ENCODE results near the gene DNAL1. TPM values are rescaled to one million over a fixed set of nuclear protein-coding genes. Genes with fewer than 3 reads are reported as not detected.

DNAL1 gene
- total RNA-seq, 1 donor from 2014 or later, result 1.6 TPM

DNA sequence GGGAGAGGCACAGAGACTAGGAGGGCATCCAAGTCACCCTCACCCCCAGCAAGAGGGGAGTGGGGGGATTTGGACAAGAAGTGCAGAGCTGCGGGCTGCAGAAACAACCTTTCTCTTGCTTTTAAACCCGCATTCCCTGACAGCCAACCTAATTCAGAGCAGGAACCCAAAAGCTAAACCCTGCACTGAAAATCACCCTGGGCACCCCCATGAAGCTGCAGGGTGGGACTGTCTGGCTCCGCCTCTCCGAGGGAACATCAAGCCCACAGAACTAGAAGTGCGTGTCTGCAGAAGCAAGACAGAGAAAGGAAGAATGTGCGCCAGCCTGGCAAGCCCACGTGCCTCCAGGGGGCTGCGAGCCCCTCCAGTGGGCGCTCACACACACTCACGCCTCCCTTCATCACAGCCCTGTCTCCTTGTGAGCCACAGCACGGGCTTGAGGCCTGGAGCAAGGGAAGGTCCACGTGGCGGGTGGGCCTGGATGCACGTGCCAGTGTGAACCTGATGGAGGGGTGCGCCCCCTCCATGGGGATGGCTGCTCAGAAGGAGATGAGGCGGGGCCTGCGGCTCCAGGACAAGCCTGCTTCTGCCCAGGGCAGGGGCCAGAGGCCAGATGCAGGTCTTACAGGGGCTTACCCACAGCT, 97.2 kb downstream of the DNAL1 start:
- ATAC-seq (no peak), DNase-seq (ENCODE audit: low spot score) (peak; percentile 46)

DNA sequence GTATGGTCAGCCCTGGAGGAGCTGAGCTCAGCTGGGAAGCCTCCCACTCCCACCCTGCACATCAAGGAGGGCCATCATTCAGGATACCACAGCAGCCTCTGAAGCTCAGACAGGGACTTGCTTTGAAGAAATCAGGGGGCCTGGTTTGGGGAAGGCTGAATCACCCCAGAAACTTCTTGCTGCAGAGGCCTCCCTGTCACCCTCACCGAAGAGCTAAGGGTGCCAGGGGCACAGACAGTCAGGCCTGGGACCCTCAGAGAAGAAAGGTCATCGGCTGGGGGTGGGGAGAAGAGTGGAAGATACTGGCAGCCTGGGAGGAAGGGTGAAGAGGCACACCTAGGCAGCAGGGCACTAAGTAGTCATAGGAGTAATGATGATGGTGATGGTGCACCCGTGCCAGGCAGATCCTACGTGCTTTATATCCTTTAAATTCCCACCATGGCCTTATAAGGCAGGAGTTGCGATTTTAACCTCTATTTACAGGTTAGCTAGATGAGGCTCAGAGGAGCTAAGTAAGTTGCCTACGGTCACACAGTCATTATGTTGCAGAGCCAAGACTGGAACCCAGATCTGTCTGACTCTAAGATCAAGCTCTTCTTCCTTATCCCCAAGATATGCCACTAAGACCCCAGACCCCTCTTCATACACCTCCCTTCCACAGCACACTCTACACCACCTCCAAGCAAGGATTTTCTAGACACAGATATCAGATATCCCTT, 97.9 kb downstream of the DNAL1 start:
- ATAC-seq (no peak), DNase-seq (ENCODE audit: low spot score) (no peak)

DNA sequence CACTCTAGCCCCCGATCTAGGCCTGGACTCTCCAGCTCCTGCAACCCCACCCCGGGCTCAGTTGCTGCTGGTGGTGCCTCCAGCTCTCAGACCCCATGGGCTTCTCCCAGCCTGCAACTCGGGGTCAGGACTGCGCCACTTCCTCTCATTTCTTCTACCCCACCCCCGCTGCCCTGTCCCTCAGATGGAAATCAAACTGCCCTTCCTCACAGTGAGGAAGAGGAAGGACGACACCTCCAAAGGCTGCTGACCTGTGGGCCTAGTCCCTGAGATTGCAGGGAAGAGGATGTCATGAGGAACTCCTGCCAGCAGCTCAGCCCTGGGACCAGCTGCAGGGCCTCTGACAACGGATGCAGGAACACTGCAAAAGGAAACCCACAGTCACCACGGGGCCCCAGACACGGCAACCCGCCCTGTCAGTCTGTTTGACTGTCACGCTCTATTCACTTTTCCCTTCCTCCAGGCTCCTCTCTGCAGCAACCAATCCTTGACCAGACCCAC, 98.7 kb downstream of the DNAL1 start:
- no peak for ATAC-seq
- peak; percentile 49 for DNase-seq (ENCODE audit: low spot score)

DNA sequence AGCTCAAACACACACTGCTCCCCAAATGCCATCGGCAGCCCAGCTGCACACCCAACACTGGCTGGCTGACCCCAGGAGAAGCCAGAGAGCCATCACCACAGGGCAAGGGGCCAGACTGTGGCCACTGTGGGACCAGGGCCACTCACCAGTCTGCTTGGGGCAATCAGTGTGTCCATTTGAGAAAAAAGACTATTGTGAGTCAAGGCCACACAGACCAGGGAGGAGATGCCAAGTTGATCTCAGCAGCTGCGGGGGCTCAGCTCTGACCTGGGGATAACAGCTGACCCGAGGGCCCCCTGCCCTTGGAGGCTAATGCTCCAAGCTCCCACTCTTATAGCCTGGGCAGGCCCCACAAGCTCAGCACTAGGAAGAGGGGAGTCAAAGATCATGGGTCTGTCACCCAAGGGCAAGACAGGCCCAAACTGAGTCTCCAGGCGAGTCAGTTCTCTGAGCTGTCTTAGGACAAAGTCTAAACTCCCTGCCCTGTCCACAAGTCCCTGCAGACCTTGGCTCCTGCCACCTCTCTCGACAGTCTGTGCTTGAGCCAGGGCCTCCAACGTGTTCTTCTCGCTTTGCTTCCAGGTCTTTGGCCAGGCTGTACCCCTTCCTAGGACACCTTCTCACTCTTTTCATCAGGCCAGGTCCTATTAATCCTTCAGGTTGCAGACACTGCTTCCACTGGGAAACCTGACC, 99.5 kb downstream of the DNAL1 start:
- DNase-seq (ENCODE audit: low spot score) (no peak), ATAC-seq (no peak)

DNA sequence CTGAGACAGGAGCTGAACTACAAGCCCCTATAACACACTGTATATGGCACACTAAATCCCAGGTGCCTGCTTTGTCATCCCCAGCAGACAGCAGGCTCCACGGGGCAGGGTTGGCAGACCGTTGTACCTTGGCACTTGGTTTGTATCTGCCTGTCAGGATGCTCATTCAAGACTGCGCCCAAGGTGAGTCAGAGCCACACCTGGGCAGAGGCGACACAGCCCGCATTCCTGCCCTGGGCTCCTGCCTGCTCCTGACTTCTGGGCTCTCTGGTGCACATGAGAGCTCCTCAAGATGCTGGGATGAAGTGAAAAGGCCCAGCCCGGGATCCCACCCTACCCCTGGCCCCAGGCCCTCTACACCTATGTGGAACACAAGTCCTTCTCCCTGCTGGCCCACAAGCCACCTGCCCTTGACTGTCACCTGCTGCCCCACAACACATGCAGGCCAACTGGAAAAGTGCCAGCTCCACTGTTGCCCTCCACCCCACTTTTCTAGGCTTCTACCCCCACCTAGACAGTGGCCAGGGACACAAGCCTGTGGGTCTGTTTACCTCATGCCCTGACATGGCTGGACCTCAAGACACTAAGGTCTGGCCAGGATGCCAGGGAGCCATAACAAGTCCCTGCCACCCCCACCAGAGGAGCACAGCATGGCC, 100.2 kb downstream of the DNAL1 start:
- no peak for ATAC-seq
- no peak for DNase-seq (ENCODE audit: low spot score)

DNA sequence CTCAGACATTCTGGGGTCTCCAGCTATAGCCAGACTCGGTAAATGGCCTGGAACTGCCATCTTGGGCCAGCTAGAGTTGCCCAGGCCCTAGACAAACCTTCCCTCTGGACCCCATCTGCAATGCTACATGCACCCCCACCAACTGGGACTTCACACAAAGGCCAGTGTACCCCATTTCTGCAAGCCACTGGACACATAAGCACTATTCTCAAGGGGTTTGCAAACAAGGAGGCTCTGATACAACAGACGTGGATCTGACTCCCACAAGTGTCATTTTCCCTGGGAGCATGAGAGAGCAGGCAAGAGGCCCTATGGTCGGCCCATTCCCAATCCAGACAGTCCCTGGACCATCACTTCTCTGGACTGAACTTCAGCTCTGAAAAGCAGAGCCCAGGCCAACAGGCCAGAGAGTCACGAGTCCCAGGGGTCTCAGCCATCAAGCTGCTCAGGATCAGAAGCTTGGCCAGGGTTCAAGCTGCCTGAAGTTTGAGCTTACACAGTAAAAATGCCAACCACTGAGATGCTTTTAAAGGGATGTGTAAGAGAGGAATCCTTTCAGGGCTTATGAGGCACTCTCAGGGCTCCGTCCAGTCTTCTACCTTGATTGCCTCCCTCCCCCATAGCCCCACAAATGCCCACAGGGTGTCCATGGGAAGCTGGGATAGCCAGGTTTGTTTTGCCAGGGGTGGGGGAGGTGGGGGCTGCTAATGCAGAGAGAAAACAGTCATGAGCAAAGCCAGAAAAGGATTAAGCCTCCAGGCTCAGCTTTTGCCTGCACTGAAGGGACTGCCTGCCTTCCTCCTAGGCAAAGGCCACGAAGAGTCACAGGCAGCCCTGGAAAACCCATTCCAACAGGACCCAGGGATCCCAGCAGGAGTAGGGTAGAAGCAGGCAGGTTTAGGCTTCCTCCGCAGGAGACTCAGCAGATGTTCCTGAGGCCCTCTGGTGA, 101.1 kb downstream of the DNAL1 start:
- DNase-seq (ENCODE audit: low spot score), result no peak
- no peak for ATAC-seq

DNA sequence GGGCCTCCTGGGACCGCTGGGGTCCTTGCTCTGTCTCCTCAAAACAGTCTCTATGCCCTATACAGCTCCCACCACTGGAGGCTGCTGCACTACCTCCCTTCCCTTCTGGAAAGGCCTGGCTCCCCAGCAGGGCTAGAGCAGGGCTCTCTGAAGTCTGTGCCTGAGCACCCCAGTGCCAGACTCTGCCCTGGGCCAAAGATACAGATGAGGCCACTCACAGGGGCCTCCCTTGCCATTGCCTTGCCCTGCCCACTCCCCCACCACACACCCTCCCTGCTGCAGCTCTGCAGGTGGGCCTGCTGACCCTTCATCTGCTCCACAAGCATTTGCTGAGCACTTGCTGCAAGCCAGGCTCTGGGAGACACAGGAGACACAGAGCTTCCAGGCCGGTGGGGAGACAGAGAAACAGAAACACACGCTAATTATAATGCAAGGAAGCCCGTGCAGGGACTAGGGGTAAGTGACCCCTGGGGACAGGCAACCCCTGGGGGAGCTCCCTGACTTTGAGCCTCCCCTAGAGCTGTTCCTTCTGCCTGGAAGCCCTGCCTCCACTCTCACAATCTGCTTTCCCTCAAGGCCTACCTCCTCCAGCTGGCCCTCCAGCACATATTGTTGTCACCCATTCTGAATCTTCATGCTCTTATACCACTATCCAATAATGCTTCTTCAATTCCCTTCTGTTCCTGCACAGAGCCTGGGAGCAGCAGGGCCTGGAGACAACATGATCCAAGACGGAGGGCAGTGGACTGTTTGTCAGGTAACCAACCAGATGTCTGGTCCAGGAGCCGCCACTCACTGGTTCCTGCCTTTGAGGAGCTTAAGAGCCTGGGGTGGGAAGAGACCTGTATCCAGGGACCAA, 102.0 kb downstream of the DNAL1 start:
- DNase-seq (ENCODE audit: low spot score) (no peak), ATAC-seq (no peak)

DNA sequence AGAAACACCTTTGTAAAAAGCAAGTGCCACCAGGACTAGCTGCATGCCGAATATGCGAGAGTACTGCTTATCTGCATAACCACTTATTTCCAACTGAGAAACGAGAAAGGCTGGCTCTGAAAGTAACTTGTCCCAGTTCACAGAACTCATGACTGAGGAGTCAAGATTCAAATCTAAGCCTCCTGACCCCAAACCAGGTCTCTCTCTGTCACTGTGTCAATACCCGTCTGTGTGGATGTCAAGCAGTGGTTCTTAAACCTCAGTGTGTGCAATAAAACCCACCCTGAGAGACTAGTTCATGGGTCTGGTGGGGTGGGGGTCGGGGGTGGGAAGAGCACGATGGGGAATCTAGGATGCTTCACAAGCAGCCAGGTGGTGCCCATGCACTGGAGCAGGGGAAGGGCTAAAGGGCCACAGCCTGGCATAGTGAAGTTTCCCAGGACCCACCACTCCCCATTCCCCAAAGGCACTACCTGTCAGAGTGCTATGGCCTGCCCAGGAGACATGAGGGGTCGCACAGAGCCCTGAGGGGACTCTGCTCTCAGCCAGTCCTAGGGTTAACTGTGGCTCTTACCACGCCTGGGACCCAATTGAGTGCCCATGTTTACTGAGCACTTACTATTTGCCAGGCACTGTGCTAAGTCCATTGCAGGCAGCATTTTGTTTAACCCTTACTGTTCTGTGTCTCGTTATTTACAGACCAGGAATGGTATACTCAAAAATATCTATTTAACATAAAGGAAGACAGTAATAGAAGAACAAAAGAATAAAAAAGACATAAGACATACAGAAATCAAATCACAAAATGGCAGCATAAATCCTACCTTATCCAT, 102.8 kb downstream of the DNAL1 start:
- DNase-seq (ENCODE audit: low spot score) (no peak), ATAC-seq (no peak)

DNA sequence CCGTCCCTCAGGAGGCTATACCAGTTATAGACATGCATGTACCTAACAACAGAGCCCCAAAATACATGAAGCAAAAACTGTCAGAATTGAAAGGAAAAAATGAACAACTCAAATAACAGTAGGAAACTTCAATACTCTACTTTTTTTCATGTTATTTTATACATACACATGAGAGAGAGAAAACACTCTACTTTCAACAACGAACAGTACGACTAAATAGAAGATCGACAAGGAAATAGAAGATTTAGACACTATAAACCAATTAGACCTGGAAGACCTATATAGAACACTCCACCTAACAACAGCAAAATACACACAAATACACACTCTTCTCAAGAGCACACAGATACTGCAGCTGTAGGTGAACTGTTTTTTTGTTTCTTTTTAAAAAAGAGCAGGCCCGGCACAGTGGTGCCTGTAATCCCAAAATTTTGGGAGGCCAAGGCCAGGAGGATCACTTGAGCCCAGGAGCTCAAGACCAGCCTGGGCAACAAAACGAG, 104.1 kb downstream of the DNAL1 start:
- no peak for ATAC-seq
- DNase-seq (ENCODE audit: low spot score), result no peak

DNA sequence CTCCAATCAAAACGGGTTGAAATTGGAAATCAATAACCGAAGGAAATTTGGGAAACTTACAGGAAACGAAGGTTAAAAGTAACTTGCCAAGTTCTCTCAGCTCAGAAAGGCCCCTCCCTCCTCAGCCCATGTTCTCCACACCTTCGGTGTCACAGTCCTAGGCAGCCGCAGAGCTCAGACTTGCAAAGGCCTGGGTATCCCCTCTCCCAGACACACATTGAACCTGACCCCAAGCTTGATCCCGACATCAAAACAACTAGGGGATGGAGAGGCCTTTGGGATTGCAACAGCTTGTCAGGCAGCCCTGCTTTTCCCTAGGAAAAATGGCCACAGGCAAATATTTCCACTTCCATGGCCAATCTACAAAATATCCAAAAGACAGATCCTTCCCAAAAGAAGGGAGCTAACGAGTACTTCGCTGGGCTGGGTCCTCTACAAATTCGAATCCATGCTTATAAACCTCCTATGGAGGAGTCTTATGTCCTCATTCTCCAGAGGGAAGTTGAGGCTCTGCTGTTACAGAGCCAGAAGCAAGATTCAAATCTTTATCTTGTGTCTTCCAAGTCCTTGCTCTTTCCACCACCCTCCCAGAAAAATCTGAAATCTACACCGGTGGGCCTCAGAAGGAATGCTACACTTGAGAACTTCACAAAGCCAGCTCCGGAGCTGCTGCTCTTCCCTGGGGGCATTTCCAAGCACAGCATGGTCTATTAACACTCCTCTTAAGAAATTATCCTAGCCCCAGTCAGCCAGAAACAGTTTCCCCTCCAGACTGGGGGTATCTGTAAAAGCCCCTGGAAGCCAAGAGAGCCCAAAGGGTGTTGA, 105.1 kb downstream of the DNAL1 start:
- DNase-seq (ENCODE audit: low spot score), result no peak
- no peak for ATAC-seq

DNA sequence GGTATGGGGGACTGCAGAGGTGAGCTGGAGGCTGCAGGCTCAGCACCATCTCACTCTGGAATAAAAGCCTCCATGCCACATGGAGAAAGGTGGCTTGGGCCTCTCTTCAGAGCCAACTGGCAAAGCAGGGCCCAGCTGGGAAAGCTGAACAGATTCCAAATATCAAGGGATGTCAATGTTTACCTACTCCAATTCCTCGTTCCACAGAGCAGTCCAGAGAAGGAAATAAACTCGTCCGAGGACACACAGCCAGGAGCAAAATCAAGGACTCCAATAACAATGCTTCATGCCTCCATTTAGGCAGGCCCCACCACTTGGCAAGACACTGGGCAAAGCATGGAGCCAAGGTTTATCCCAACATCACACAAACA, 105.7 kb downstream of the DNAL1 start:
- peak; percentile 69 for DNase-seq (ENCODE audit: low spot score)

DNA sequence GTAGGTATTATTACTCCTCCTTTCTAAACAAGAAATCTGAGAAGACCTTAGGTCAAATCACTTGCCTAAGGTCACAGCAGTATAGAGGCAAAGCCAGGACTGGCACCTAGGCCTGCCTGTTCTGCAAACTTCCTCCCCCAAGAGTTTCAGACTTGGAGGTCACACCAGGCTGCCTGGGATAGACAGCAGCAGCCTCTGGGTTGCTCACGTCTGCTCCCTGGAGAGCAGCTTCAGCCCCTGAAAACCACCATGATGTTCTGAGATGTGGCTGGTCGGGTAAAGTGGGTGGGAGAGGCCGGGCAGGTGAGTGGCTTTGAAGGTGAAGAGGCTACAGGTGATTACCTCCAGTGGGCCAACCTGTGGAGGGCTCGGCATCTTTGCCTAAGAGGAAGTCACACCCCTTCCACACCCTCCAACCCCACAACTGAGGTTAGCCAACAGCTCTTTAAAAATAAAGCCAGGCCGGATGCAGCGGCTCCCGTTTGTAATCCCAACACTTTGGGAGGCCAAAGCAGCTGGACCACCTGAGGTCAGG, 106.4 kb downstream of the DNAL1 start:
- ATAC-seq (no peak), DNase-seq (ENCODE audit: low spot score) (no peak)

More for the DNA sequence above, 105.7 kb downstream of the DNAL1 start:
- peak; percentile 51 for ATAC-seq

DNA sequence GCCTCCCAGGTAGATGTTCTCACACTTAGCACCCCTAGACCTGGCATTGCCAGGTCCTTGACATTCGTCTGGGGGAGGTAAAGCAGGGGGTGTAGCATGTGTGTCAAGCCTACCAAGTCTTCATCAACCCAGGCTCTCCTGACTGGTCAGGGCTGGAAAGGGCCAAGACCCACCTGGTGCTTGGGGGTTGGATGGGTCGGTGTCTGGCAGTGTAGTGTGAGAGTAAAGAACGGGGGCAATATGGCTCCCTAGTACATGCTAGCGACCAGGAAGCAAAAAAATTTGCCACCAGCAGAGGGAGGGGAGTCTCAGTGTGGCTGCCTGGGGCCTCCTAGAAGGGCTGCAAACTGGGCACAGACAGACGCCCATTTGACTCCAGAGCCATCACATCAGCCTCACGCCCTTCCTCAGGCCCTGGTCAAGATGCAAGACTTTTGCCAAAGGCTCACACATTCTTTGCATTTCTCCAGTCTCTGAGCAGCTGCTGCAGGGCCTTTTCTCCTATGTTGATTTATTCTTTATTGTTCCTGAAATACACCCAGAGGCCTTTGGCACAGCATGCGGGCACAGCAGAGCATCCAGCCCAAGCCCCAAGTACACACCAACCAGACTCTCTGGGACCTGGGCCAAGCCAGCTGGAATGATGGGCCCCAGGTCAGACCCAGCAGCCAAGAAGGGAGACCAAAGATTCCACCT, 107.7 kb downstream of the DNAL1 start:
- ATAC-seq (peak; percentile 70), DNase-seq (ENCODE audit: low spot score) (peak; percentile 93)
